ENCODE results near the gene FCHO2. TPM values are rescaled to one million over a fixed set of nuclear protein-coding genes. Genes with fewer than 3 reads are reported as not detected.
A peak's percentile ranks its signal among the peaks of the same experiment; 100 is the strongest.
"Not testable (repeated sequence)": the region's sequence is repeated elsewhere in the genome, so short reads cannot be mapped to it uniquely, and the experiment has no call there.

FCHO2 gene
- polyA plus RNA-seq, 4 donors, result 11.5 to 33.8 (median 16.1) TPM

DNA sequence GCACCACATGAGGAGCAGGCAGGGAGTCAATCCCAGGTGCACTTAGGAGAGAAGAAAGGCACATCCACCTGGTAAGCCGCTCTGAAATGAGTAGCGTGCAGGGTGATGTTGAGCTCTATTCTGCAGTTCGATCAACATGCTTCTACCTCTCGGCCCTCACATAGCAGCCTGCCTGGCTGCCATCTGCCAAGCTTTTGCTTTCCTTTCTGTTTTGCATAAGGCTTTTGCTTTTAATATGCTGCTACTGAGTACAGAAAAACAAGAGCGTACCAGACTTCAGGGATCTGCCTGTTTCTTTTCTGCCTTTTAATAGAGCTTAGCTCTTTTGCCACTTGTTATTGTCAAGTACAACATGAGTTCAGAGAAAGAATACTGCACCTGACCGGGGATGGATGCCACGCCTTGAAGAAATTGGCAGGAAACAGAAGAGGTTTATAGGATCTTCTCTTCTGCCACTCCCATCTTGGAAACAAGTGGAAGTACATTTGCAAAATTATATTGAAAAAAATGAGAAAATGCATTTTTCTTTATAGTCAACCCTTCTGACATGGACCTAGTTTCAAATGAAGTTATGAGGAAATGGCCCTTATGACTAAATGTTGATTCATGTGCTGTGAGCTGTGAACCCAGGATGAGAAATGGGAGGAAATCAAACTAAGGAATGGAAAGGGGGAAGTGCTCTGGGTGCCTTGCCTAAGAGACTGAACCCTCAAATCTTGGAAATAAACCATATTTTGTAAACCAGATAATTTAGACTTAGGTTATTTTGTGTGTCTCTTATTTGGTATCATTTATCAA is 4.0 kb upstream of the FCHO2 start:
- no peaks in the 10 kb centered on the region for H3K4me1 ChIP-seq (ENCODE audit: control insufficient read depth in 3 of 3, insufficient read depth in 2 of 3, low read depth in 1 of 3, low read length in 2 of 3)
- H3K27me3 ChIP-seq (ENCODE audit: control insufficient read depth in 3 of 3, insufficient read depth in 3 of 3, low read length in 3 of 3), result no peaks in the 10 kb centered on the region
- 46 to 77% (median 69%) methylated on average over 7 of the region's 7 CpGs for WGBS, 3 donors
- H3K36me3 ChIP-seq (ENCODE audit: control insufficient read depth in 3 of 3, insufficient read depth in 2 of 3, low read depth in 1 of 3, low read length in 3 of 3), result no peaks in the 10 kb centered on the region
- DNase-seq (peak; percentile 16 to 47), FAIRE-seq (no peak)
- no peaks in the 10 kb centered on the region for H3K9me3 ChIP-seq (ENCODE audit: control insufficient read depth in 2 of 2, insufficient read depth in 1 of 2, low read depth in 1 of 2, low read length in 1 of 2)
- H3K27ac ChIP-seq (ENCODE audit: low read depth in 1 of 3, low read length in 2 of 3), result peak overlapping the region in 1 of 3 donors; percentile 5
- H3K4me3 ChIP-seq (ENCODE audit: low read depth in 1 of 3, low read length in 3 of 3), result no peak overlapping the region

DNA sequence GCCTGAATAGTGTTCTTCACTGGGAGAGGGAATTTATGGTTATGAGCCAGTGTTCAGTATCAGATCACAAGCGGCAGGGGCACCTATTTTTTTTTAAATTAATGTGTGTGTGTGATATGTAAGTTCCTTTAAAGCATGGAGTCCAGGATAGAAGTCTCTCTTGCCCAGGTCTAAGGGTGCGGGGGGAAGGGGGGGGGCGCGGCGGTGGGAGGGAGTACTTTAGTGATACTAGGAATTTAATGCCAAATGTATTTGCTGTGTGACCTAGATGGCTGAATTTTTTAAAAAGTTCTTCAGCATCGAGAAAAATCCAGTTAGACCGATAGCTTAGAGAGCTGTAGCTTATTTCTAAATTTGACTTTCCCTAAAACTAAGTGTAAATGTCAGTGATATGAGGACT is 1.5 kb upstream of the FCHO2 start:
- no peaks in the 10 kb centered on the region for H3K9me3 ChIP-seq (ENCODE audit: control insufficient read depth in 2 of 2, insufficient read depth in 1 of 2, low read depth in 1 of 2, low read length in 1 of 2)
- FAIRE-seq (no peak), DNase-seq (no peak)
- WGBS, 3 donors, result 73 to 85% (median 80%) methylated on average over 7 of the region's 7 CpGs
- H3K27ac ChIP-seq (ENCODE audit: low read depth in 1 of 3, low read length in 2 of 3), result peak overlapping the region in 1 of 3 donors; percentile 96
- H3K27me3 ChIP-seq (ENCODE audit: control insufficient read depth in 3 of 3, insufficient read depth in 3 of 3, low read length in 3 of 3), result no peaks in the 10 kb centered on the region
- no peak overlapping the region for H3K4me3 ChIP-seq (ENCODE audit: low read depth in 1 of 3, low read length in 3 of 3)
- peaks cover 0 to 5% (median 0%) of the 10 kb centered on the region in 3 donors for H3K4me1 ChIP-seq (ENCODE audit: control insufficient read depth in 3 of 3, insufficient read depth in 2 of 3, low read depth in 1 of 3, low read length in 2 of 3)
- H3K36me3 ChIP-seq (ENCODE audit: control insufficient read depth in 3 of 3, insufficient read depth in 2 of 3, low read depth in 1 of 3, low read length in 3 of 3), result no peaks in the 10 kb centered on the region

DNA sequence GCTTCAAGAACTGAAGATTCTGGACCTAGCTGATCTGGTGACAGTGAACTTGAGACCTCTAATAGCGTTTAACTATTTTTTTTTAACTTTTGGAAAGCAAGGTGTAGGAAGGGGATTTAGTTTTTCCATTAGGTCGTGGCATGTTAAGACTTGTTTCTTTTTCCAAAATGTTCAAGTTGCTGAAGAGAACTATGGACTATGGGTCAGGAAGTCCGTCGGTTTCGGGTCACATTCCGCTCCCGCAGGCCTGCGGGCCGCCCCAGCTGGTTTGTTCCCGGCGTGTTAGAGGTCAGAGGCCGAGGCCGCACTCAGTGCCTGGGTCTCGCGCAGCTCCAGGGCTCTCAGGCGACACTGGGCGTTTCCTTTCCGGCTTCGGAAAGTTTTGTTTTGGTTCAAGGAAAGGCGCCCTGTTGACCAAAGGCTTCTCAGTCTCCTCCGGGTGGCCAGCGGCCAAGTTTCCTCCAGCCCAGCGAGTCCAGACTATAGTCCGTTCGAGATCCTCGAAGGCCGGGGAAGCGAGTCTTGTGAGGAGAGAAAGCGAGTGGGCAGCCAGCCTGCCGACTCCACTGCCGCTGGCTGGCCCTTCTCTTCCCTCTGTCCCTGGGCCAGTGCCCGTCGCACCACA is 586 bp upstream of the FCHO2 start:
- 1 to 3% (median 2%) methylated on average over 33 of the region's 33 CpGs for WGBS, 3 donors
- Histone ChIP-seq H3K27ac (ENCODE audit: low read depth in 1 of 3, low read length in 2 of 3) (peak overlapping the region; percentile 88 to 100 (median 96)), H3K27me3 (ENCODE audit: control insufficient read depth in 3 of 3, insufficient read depth in 3 of 3, low read length in 3 of 3) (no peaks in the 10 kb centered on the region), H3K36me3 (ENCODE audit: control insufficient read depth in 3 of 3, insufficient read depth in 2 of 3, low read depth in 1 of 3, low read length in 3 of 3) (peaks cover 0 to 3% (median 0%) of the 10 kb centered on the region in 3 donors), H3K9me3 (ENCODE audit: control insufficient read depth in 2 of 2, insufficient read depth in 1 of 2, low read depth in 1 of 2, low read length in 1 of 2) (no peaks in the 10 kb centered on the region), H3K4me3 (ENCODE audit: low read depth in 1 of 3, low read length in 3 of 3) (peak overlapping the region; percentile 61 to 81 (median 76)), H3K4me1 (ENCODE audit: control insufficient read depth in 3 of 3, insufficient read depth in 2 of 3, low read depth in 1 of 3, low read length in 2 of 3) (peaks cover 0 to 5% (median 0%) of the 10 kb centered on the region in 3 donors)
- DNase-seq (peak in 1 of 2 donors; percentile 82), FAIRE-seq (no peak)

DNA sequence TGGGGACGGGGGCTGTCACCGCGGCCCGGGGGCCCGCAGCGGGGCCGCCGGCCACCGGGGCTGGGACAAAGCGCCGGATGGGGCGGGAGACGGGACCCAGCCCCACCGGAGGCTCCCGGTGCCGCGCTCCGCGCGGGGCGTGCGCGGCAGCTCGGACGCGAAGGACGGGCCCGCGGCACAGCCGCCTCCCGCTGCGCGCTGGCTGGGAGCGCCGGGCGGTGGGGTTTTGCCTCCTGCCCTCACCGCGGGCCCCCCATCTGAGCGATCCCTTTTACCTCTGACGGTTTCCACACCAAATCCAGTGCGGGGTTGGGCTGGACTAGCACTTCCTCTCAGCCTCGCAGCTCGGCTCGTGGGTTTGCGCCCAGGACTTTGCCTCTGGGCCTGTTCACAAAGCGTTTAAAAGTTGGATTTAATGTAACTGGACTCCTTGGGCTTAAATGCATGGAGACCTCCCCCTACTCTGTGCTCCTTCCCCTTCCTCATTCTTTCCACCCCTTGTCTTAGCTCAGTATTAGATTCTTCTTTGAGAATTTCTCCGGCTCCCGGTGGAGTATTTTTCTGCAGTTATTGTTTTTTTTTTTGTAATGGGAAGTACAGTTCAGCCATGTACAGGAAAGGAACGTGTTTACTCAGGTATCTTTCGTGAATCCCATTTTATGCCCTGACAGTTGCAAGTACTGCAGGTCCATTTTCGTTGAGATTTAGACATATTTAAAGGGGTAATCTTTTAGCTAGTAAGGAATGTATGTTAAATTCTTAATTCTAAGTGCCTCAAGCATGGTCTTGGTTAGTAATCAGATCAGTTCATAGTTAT is 691 bp downstream of the FCHO2 start:
- no peaks in the 10 kb centered on the region for H3K27me3 ChIP-seq (ENCODE audit: control insufficient read depth in 3 of 3, insufficient read depth in 3 of 3, low read length in 3 of 3)
- no peaks in the 10 kb centered on the region for H3K9me3 ChIP-seq (ENCODE audit: control insufficient read depth in 2 of 2, insufficient read depth in 1 of 2, low read depth in 1 of 2, low read length in 1 of 2)
- WGBS, 3 donors, result 0 to 1% (median 1%) methylated on average over 43 to 51 of the region's 51 CpGs
- peak; percentile 66 to 85 for DNase-seq
- H3K27ac ChIP-seq (ENCODE audit: low read depth in 1 of 3, low read length in 2 of 3), result peak overlapping the region; percentile 88 to 100 (median 96)
- H3K4me1 ChIP-seq (ENCODE audit: control insufficient read depth in 3 of 3, insufficient read depth in 2 of 3, low read depth in 1 of 3, low read length in 2 of 3), result peaks cover 0 to 5% (median 0%) of the 10 kb centered on the region in 3 donors
- peak overlapping the region; percentile 76 to 81 (median 80) for H3K4me3 ChIP-seq (ENCODE audit: low read depth in 1 of 3, low read length in 3 of 3)
- FAIRE-seq, result no peak
- peaks cover 0 to 3% (median 0%) of the 10 kb centered on the region in 3 donors for H3K36me3 ChIP-seq (ENCODE audit: control insufficient read depth in 3 of 3, insufficient read depth in 2 of 3, low read depth in 1 of 3, low read length in 3 of 3)

DNA sequence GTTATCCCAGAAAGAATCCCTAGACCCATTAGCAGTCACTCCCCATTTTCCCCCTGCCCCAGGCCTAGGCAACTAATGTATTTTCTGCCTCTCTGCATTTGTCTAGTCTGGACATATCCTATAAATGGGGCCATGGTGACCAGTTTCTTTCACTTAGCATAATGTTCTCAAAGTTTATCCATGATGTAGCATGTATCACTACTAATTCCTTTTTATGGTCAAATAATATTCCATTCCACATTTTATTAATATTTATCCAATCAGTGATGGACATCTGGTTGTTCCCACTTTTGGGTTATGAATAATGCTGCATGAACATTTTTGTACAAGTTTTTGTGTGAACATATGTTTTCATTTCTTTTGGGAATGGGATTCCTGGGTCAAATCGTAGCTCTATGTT is 1.5 kb downstream of the FCHO2 start:
- 78 to 83% (median 80%) methylated on average over 1 of the region's 1 CpG for WGBS, 3 donors
- Histone ChIP-seq H3K4me1 (ENCODE audit: control insufficient read depth in 3 of 3, insufficient read depth in 2 of 3, low read depth in 1 of 3, low read length in 2 of 3) (peaks cover 0 to 5% (median 0%) of the 10 kb centered on the region in 3 donors), H3K4me3 (ENCODE audit: low read depth in 1 of 3, low read length in 3 of 3) (peak overlapping the region in 2 of 3 donors; percentile 22 to 80), H3K27me3 (ENCODE audit: control insufficient read depth in 3 of 3, insufficient read depth in 3 of 3, low read length in 3 of 3) (no peaks in the 10 kb centered on the region), H3K27ac (ENCODE audit: low read depth in 1 of 3, low read length in 2 of 3) (peak overlapping the region in 1 of 3 donors; percentile 96), H3K9me3 (ENCODE audit: control insufficient read depth in 2 of 2, insufficient read depth in 1 of 2, low read depth in 1 of 2, low read length in 1 of 2) (no peaks in the 10 kb centered on the region), H3K36me3 (ENCODE audit: control insufficient read depth in 3 of 3, insufficient read depth in 2 of 3, low read depth in 1 of 3, low read length in 3 of 3) (peaks cover 0 to 3% (median 0%) of the 10 kb centered on the region in 3 donors)
- FAIRE-seq (no peak), DNase-seq (no peak)

DNA sequence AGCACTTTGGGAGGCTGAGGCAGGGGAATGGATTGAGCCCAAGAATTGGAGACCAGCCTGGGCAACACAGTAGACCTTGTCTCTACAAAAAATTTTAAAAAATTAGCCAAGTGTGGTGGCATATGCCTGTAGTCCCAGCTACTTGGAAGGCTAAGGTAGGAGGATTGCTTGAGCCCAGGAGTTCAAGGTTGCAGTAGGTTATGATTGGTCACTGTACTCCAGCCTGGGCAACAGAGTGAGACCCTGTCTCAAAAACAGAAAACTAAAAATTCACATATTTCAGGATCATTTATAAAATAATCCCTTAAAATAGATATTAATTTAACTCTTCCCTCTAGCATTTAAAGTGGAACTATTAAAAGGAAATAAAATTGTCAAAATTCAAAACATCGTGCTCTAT is 3.4 kb downstream of the FCHO2 start:
- DNase-seq (no peak), FAIRE-seq (no peak)
- no peak overlapping the region for H3K4me3 ChIP-seq (ENCODE audit: low read depth in 1 of 3, low read length in 3 of 3)
- peaks cover 0 to 5% (median 0%) of the 10 kb centered on the region in 3 donors for H3K4me1 ChIP-seq (ENCODE audit: control insufficient read depth in 3 of 3, insufficient read depth in 2 of 3, low read depth in 1 of 3, low read length in 2 of 3)
- no peaks in the 10 kb centered on the region for H3K9me3 ChIP-seq (ENCODE audit: control insufficient read depth in 2 of 2, insufficient read depth in 1 of 2, low read depth in 1 of 2, low read length in 1 of 2)
- WGBS, 3 donors, result 92 to 97% (median 93%) methylated on average over 1 of the region's 1 CpG
- peaks cover 0 to 6% (median 0%) of the 10 kb centered on the region in 3 donors for H3K36me3 ChIP-seq (ENCODE audit: control insufficient read depth in 3 of 3, insufficient read depth in 2 of 3, low read depth in 1 of 3, low read length in 3 of 3)
- H3K27ac ChIP-seq (ENCODE audit: low read depth in 1 of 3, low read length in 2 of 3), result no peak overlapping the region
- no peaks in the 10 kb centered on the region for H3K27me3 ChIP-seq (ENCODE audit: control insufficient read depth in 3 of 3, insufficient read depth in 3 of 3, low read length in 3 of 3)

DNA sequence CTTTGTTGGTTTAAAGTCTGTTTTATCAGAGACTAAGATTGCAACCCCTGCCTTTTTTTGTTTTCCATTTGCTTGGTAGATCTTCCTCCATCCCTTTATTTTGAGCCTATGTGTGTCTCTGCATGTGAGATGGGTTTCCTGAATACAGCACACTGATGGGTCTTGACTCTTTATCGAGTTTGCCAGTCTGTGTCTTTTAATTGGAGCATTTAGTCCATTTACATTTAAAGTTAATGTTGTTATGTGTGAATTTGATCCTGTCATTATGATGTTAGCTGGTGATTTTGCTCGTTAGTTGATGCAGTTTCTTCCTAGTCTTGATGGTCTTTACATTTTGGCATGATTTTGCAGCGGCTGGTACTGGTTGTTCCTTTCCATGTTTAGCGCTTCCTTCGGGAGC is 18.6 kb downstream of the FCHO2 start:
- not testable (repeated sequence) for H3K4me3 ChIP-seq (ENCODE audit: low read depth in 1 of 3, low read length in 3 of 3); H3K27me3 ChIP-seq (ENCODE audit: control insufficient read depth in 3 of 3, insufficient read depth in 3 of 3, low read length in 3 of 3); H3K9me3 ChIP-seq (ENCODE audit: control insufficient read depth in 2 of 2, insufficient read depth in 1 of 2, low read depth in 1 of 2, low read length in 1 of 2); H3K4me1 ChIP-seq (ENCODE audit: control insufficient read depth in 3 of 3, insufficient read depth in 2 of 3, low read depth in 1 of 3, low read length in 2 of 3); DNase-seq; H3K27ac ChIP-seq (ENCODE audit: low read depth in 1 of 3, low read length in 2 of 3); FAIRE-seq; H3K36me3 ChIP-seq (ENCODE audit: control insufficient read depth in 3 of 3, insufficient read depth in 2 of 3, low read depth in 1 of 3, low read length in 3 of 3)
- 91 to 98% (median 95%) methylated on average over 4 of the region's 5 CpGs for WGBS, 3 donors

DNA sequence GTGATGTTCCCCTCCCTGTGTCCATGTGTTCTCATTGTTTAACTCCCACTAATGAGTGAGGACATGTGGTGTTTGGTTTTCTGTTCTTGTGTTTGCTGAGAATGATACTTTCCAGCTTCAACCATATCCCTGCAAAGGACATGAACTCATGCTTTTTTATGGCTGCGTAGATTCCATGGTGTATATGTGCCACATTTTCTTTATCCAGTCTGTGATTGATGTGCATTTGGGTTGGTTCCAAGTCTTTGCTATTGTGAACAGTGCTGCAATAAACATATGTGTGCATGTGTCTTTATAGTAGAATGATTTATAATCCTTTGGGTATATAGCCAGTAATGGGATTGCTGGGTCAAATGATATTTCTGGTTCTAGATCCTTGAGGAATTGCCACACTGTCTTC is 21.0 kb downstream of the FCHO2 start:
- not testable (repeated sequence) for H3K9me3 ChIP-seq (ENCODE audit: control insufficient read depth in 2 of 2, insufficient read depth in 1 of 2, low read depth in 1 of 2, low read length in 1 of 2); H3K4me1 ChIP-seq (ENCODE audit: control insufficient read depth in 3 of 3, insufficient read depth in 2 of 3, low read depth in 1 of 3, low read length in 2 of 3); H3K36me3 ChIP-seq (ENCODE audit: control insufficient read depth in 3 of 3, insufficient read depth in 2 of 3, low read depth in 1 of 3, low read length in 3 of 3); H3K27ac ChIP-seq (ENCODE audit: low read depth in 1 of 3, low read length in 2 of 3); FAIRE-seq; H3K27me3 ChIP-seq (ENCODE audit: control insufficient read depth in 3 of 3, insufficient read depth in 3 of 3, low read length in 3 of 3); H3K4me3 ChIP-seq (ENCODE audit: low read depth in 1 of 3, low read length in 3 of 3); DNase-seq
- WGBS, 3 donors, result 52 to 95% (median 87%) methylated on average over 1 of the region's 1 CpG
